B cell (primary cell): Measurements from ENCODE around the gene DLX1.

Experiments
- EZH2 ChIP-seq: IDR thresholded peaks from 2 replicates; pipeline ENCODE4 v1.6.1; 2012; ENCODE audit warnings: borderline replicate concordance, low read depth, mild to moderate bottlenecking, moderate library complexity, low read length; ENCODE audit not compliant: insufficient read depth, poor library complexity, severe bottlenecking
- TF ChIP-seq, protein P1 (sequence below): fragments of 200-600 bp; IDR thresholded peaks from one replicate; pipeline ENCODE4 v1.8.0; 2022; ENCODE audit warnings: antibody characterized with exemption, mild to moderate bottlenecking

DNA sequence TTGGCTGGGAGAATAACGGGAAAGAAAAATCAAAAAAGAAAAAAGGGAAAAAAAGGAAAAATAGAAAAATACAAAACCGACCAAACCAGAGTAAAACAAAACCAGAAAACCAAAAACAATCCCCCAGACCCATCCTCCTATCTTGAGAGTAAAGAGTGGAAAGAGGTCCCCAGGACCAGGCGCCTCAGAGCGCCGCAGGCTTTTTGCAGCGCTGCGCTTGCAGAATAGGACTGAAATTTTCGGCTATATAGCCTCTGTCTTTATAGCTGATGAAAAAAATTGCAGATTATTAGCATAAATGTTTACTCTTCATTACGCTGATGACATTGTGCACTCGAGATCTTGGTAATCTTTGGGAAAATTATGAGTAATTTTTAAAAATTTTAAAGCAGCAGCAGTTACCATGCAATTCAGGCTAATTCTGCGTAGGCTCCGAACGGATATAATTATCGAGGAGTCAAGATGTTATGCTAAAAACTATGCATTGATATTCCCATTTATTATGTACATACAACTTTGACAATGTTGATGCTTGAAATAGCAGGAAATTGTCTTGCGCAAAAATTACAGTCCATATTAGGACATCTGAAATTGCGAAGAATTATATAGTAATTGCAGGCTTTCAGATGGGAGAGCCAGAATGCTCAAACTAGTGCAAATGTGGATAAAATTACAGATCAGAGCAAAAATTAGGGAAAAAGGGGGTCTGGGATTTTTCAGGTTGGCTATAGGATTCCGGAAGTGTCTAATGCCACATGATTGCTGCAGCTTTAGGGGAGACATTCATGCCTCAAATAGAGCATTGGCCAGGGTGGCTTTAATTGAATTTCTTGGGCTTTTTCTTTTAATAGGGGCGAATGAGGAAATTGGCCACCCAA lies 8.3 kb downstream of the DLX1 start:
- TF ChIP-seq, protein P1, sequence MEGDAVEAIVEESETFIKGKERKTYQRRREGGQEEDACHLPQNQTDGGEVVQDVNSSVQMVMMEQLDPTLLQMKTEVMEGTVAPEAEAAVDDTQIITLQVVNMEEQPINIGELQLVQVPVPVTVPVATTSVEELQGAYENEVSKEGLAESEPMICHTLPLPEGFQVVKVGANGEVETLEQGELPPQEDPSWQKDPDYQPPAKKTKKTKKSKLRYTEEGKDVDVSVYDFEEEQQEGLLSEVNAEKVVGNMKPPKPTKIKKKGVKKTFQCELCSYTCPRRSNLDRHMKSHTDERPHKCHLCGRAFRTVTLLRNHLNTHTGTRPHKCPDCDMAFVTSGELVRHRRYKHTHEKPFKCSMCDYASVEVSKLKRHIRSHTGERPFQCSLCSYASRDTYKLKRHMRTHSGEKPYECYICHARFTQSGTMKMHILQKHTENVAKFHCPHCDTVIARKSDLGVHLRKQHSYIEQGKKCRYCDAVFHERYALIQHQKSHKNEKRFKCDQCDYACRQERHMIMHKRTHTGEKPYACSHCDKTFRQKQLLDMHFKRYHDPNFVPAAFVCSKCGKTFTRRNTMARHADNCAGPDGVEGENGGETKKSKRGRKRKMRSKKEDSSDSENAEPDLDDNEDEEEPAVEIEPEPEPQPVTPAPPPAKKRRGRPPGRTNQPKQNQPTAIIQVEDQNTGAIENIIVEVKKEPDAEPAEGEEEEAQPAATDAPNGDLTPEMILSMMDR = no peak
- no peak for TF ChIP-seq EZH2
